Transverse colon (tissue), 4 donors: ENCODE measurements around the gene GABPA. TPM values are rescaled to one million over a fixed set of nuclear protein-coding genes. Genes with fewer than 3 reads are reported as not detected.

Experiments used
- DNase-seq: peaks from one replicate; pipeline ENCODE4 v3.0.0-alpha.2; 2019
- H3K27ac ChIP-seq, 4 donors: fragments of 200-600 bp; sonication (generic); 2 replicates each; pipeline ENCODE4 v1.5.1; 2016 to 2018; ENCODE audit warnings: inconsistent platforms in 4 of 4
- H3K27me3 ChIP-seq: fragments of 200-600 bp; sonication (generic); 2 replicates; pipeline ENCODE4 v1.5.1; 2017; ENCODE audit warnings: inconsistent platforms
- H3K36me3 ChIP-seq, 4 donors: fragments of 200-600 bp; sonication (generic); 2 replicates each; pipeline ENCODE4 v1.5.1; 2017 to 2019; ENCODE audit warnings: inconsistent platforms in 4 of 4
- H3K4me1 ChIP-seq, 4 donors: fragments of 200-600 bp; sonication (generic); 2 replicates each; pipeline ENCODE4 v1.5.1; 2017 to 2020; ENCODE audit warnings: inconsistent platforms in 4 of 4
- H3K4me3 ChIP-seq, 4 donors: fragments of 200-600 bp; sonication (generic); 1 replicate in 1 of 4; 2 replicates in 3 of 4; pipeline versions ENCODE4 v1.5.1 to v1.6.1; 2017 to 2019; ENCODE audit warnings: inconsistent platforms in 4 of 4
- H3K9me3 ChIP-seq, 2 donors: fragments of 200-600 bp; sonication (generic); 2 replicates each; pipeline ENCODE4 v1.5.1; 2017 to 2019; ENCODE audit warnings: inconsistent platforms in 2 of 2
- EP300 ChIP-seq: sonication (generic); formaldehyde crosslinking; IDR thresholded peaks from one replicate; pipeline ENCODE4 v1.6.1; 2017; ENCODE audit warnings: antibody characterized with exemption, low read depth
- POLR2A ChIP-seq: fragments of 450-650 bp; IDR thresholded peaks from one replicate; pipeline ENCODE4 v1.6.1; 2016; ENCODE audit warnings: antibody characterized with exemption, mild to moderate bottlenecking, moderate library complexity
- POLR2AphosphoS5 ChIP-seq, 3 donors: sonication (generic); formaldehyde crosslinking; IDR thresholded peaks; one replicate each; pipeline ENCODE4 v1.6.1; 2016; ENCODE audit warnings: antibody characterized with exemption in 3 of 3
- WGBS, 2 donors: methylation state at CpG; one replicate each; pipeline ENCODE4 v1.1.5; 2018; ENCODE audit warnings: low coverage in 1 of 2; 5-methylcytosine and 5-hydroxymethylcytosine counted together
- in situ Hi-C, 4 donors: fragments of 200-750 bp; cut with MboI; loops; one replicate each; pipeline versions ENCODE4 v1.15.0 to v1.15.1; 2017; ENCODE audit warnings: low sequenced_read_pairs in 3 of 4, low pct_ligation_motif_present in 1 of 4, low pct_unique_long_range_greater_than_20kb in 1 of 4
- intact Hi-C: fragments of 100-400 bp; cut with DNase I; formaldehyde crosslinking; loops from one replicate; pipeline ENCODE4 v1.15.1; 2023; ENCODE audit warnings: low total_unique reads
- total RNA-seq, 4 donors: library from RNA; depleted of rRNA; stranded (reverse); fragments of >200 nt; gene quantifications; one replicate each; pipeline ENCODE4 v1.1.0, GENCODE V29; 2016
- TF ChIP-seq, protein P1 (sequence below), 5 experiments: fragments of 200-600 bp in 3 of 5; fragments of 450-650 bp in 2 of 5; sonication (generic) in 3 of 5; IDR thresholded peaks; 1 replicate in 2 of 5; 2 replicates in 3 of 5; pipeline ENCODE4 v1.5.1; 2016 to 2017; ENCODE audit warnings: antibody characterized with exemption in 5 of 5, inconsistent platforms in 3 of 5, mild to moderate bottlenecking in 2 of 5, moderate library complexity in 1 of 5

The GABPA gene
- total RNA-seq, 4 donors from 2014 or later, result 5.4 to 23.3 (median 18.6) TPM

DNA sequence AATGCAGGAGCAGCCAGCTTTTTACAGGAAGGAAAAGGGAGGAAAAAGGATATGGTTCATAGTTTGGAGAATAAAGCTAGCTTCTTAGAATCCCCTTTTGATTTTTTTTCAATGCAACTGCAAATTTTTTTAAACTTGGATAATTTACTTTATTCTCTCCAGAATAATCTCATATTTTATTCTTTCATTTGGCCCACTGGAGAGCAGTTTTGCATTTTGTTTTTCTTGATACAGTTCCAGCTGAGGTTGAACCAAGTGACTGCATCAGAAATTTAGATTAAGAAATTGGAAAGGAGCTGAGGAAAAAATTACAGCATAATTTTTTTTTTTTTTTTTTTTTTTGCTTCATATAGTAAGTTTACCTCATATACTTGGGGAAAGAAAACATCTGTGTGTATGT, 22.8 kb downstream of the GABPA start:
- Histone ChIP-seq H3K27me3 (no peaks in the 10 kb centered on the region), H3K9me3 (no peaks in the 10 kb centered on the region), H3K36me3 (peaks cover 0 to 44% (median 21%) of the 10 kb centered on the region in 4 donors), H3K27ac (no peak overlapping the region), H3K4me1 (no peaks in the 10 kb centered on the region), H3K4me3 (no peak overlapping the region)
- TF ChIP-seq POLR2AphosphoS5 (IDR thresholded peaks at IDR 0.05), result no peak
- TF ChIP-seq EP300, result no peak
- TF ChIP-seq, protein P1, sequence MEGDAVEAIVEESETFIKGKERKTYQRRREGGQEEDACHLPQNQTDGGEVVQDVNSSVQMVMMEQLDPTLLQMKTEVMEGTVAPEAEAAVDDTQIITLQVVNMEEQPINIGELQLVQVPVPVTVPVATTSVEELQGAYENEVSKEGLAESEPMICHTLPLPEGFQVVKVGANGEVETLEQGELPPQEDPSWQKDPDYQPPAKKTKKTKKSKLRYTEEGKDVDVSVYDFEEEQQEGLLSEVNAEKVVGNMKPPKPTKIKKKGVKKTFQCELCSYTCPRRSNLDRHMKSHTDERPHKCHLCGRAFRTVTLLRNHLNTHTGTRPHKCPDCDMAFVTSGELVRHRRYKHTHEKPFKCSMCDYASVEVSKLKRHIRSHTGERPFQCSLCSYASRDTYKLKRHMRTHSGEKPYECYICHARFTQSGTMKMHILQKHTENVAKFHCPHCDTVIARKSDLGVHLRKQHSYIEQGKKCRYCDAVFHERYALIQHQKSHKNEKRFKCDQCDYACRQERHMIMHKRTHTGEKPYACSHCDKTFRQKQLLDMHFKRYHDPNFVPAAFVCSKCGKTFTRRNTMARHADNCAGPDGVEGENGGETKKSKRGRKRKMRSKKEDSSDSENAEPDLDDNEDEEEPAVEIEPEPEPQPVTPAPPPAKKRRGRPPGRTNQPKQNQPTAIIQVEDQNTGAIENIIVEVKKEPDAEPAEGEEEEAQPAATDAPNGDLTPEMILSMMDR (IDR thresholded peaks at IDR 0.05), result no peak
- no peak for TF ChIP-seq POLR2A
- no peak for DNase-seq
- intact Hi-C loops, result no loop called here
- in situ Hi-C loops, result no loop called here

DNA sequence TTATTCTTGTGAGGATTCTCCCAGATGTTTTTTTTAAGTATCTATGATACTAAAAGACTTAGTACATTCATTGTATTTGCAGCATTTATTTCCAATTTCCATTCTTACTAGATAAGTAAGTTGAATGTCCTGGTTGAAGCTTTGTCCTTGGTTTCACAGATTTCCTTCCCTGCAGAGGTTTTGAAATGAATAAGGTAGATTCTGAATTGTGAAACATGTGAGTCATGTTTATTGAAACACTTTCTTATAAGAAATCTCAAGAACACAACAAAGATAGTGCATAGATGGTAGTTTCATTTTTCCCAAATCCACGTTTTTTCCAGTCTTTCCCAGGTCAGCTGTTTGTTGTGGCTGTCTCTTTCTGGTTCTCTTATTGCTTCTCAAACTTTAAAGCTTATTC, 24.8 kb downstream of the GABPA start:
- H3K27me3 ChIP-seq, result no peaks in the 10 kb centered on the region
- TF ChIP-seq POLR2AphosphoS5 (IDR thresholded peaks at IDR 0.05), result no peak
- TF ChIP-seq, protein P1 (IDR thresholded peaks at IDR 0.05), result no peak
- no peak for TF ChIP-seq EP300
- no peak for TF ChIP-seq POLR2A
- DNase-seq, result no peak
- intact Hi-C loops, result no loop called here
- H3K4me1 ChIP-seq, result no peaks in the 10 kb centered on the region
- 66 to 73% methylated on average over 1 of the region's 1 CpG for WGBS, 2 donors
- no peaks in the 10 kb centered on the region for H3K9me3 ChIP-seq
- in situ Hi-C loops, result no loop called here
- H3K4me3 ChIP-seq, result no peak overlapping the region
- H3K36me3 ChIP-seq, result peaks cover 0 to 53% (median 25%) of the 10 kb centered on the region in 4 donors
- H3K27ac ChIP-seq, result no peak overlapping the region

DNA sequence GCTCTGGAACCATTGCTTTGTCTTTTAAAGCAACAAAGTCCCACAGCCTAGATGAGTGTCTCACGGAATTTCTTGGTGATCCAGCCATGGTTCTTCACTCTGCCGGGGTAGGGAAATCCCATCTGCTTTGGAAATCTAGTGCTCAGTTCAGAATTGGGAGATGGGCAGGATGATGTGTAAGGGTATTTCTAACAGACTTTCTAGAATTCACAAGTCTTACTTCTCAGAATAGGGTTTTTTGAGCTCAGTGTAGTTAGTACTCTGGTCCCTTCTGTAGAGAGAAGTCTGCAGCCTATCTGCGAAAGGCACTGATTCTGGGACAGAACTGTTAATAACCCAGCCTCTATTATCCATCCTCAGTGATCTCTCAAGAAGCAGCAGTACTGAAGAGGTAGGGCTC, 25.3 kb downstream of the GABPA start:
- Histone ChIP-seq H3K4me1 (no peaks in the 10 kb centered on the region), H3K9me3 (no peaks in the 10 kb centered on the region), H3K27ac (no peak overlapping the region), H3K36me3 (peaks cover 0 to 58% (median 26%) of the 10 kb centered on the region in 4 donors), H3K27me3 (no peaks in the 10 kb centered on the region), H3K4me3 (no peak overlapping the region)
- TF ChIP-seq POLR2A (no peak), POLR2AphosphoS5 (IDR thresholded peaks at IDR 0.05) (no peak), EP300 (no peak)
- TF ChIP-seq, protein P1 (IDR thresholded peaks at IDR 0.05), result no peak
- intact Hi-C loops, result no loop called here
- 89 to 90% methylated on average over 3 of the region's 3 CpGs for WGBS, 2 donors
- in situ Hi-C loops, result no loop called here
- no peak for DNase-seq

DNA sequence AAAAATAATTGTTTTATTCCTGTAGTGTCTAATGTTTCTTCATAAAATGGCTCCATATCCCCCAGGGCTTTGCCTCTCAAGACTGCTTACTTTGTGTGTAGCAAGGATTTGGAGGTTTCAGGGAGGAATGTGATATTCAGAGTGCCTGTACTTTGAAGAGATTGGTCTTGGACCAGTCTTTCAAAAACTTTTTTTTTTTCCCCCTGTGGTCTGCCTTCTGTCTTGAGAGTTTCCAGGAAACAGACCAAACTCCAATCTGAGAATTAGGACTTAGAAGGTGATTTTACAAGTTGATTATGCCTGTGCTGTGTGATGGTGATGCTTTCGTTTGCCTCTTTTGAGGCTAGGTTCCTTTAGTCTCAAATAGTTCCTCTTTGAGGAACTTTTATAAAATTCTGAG, 25.9 kb downstream of the GABPA start:
- no peaks in the 10 kb centered on the region for H3K27me3 ChIP-seq
- WGBS, 2 donors, result 87 to 100% methylated on average over 1 of the region's 1 CpG
- TF ChIP-seq POLR2AphosphoS5 (IDR thresholded peaks at IDR 0.05) (no peak), EP300 (no peak), POLR2A (no peak)
- TF ChIP-seq, protein P1 (IDR thresholded peaks at IDR 0.05), result no peak
- in situ Hi-C loops (no loop called here), intact Hi-C loops (no loop called here)
- peaks cover 0 to 62% (median 26%) of the 10 kb centered on the region in 4 donors for H3K36me3 ChIP-seq
- no peak overlapping the region for H3K4me3 ChIP-seq
- H3K4me1 ChIP-seq, result no peaks in the 10 kb centered on the region
- no peaks in the 10 kb centered on the region for H3K9me3 ChIP-seq
- DNase-seq, result no peak
- H3K27ac ChIP-seq, result no peak overlapping the region
